BJ (cell line): Measurements from ENCODE around the gene ADAMTS18. TPM values are rescaled to one million over a fixed set of nuclear protein-coding genes. Genes with fewer than 3 reads are reported as not detected.

ENCODE experiments used
- CTCF ChIA-PET: fragments of 350-600 bp; formaldehyde crosslinking; extraction: SDS; loops from one replicate; lab custom pipeline; 2021; ENCODE audit warnings: antibody characterized with exemption, inconsistent platforms; lab: Yijun Ruan, JAX
- POLR2A ChIA-PET: fragments of 300-600 bp; sonication (Branson Sonifier 250); formaldehyde crosslinking; extraction: SDS; loops from one replicate; lab custom pipeline; 2021; ENCODE audit warnings: antibody characterized with exemption; lab: Charles Lee
- DNase-seq: peaks from one replicate; pipeline ENCODE4 v3.0.0-alpha.2; 2011; ENCODE audit warnings: low read depth
- H3K27me3 ChIP-seq: 2 replicates; pipeline ENCODE4 v1.6.0; 2011; ENCODE audit warnings: low read length; ENCODE audit not compliant: control insufficient read depth, insufficient read depth
- H3K36me3 ChIP-seq: 2 replicates; pipeline ENCODE4 v1.5.1; 2011; ENCODE audit warnings: low read length; ENCODE audit not compliant: control insufficient read depth, insufficient read depth
- H3K4me3 ChIP-seq: 2 replicates; pipeline ENCODE4 v1.5.1; 2011; ENCODE audit warnings: low read depth, mild to moderate bottlenecking, control low read depth, low read length
- CTCF ChIP-seq: IDR thresholded peaks from 2 replicates; pipeline ENCODE4 v1.5.1; 2011; ENCODE audit warnings: low read depth, mild to moderate bottlenecking, control low read depth, inconsistent platforms, low read length, moderate library complexity; ENCODE audit not compliant: insufficient read depth
- polyA minus RNA-seq: library from RNA; depleted of rRNA, polyadenylated mRNA; stranded (reverse); fragments of >200 nt; gene quantifications from 2 replicates; pipeline ENCODE4 v1.2.3, GENCODE V29; 2011; rRNA and poly(A)+ RNA removed
- polyA plus RNA-seq: library from polyadenylated mRNA; depleted of rRNA; stranded (reverse); fragments of >200 nt; gene quantifications from 2 replicates; pipeline ENCODE4 v1.2.3, GENCODE V29; 2011; rRNA removed

The ADAMTS18 gene
- polyA plus RNA-seq (not detected in 2 replicates), polyA minus RNA-seq (not detected in 2 replicates)

- DNase-seq, result no peak
- H3K4me3 ChIP-seq, result no peak within 1 kb of the TSS
- CTCF ChIA-PET, result interaction anchor here (1.8 kb wide), 1 partner anchor 10 kb away, joined by 3 read pairs; no protein-coding TSS in a partner anchor
- no peak for TF ChIP-seq CTCF
- POLR2A ChIA-PET, result no interaction called here
- H3K36me3 ChIP-seq, result no peaks in the 10 kb centered on the region
- H3K27me3 ChIP-seq, result peaks cover 11% of the 10 kb centered on the region
These were observed at the start of gene ADAMTS18 for GRCh38 chr16:77434530-77435271. TSS of gene ADAMTS18 (minus strand) at chr16:77435034. CDS start at chr16:77434695, 339 bp downstream.

GRCh38 chr16:77480681-77481315 is 46.0 kb upstream of the ADAMTS18 start:
- no peak for TF ChIP-seq CTCF
- no peaks in the 10 kb centered on the region for H3K27me3 ChIP-seq
- no peak for DNase-seq
- H3K4me3 ChIP-seq, result no peak overlapping the region
- ChIA-PET CTCF (no interaction called here), POLR2A (interaction anchor here (0.6 kb wide), 1 partner anchor 97 kb away, joined by 3 read pairs; no protein-coding TSS in a partner anchor)
- H3K36me3 ChIP-seq, result no peaks in the 10 kb centered on the region

- CTCF ChIA-PET, result no interaction called here
- TF ChIP-seq CTCF, result no peak
- no peak for DNase-seq
- H3K4me3 ChIP-seq, result no peak overlapping the region
- H3K36me3 ChIP-seq, result no peaks in the 10 kb centered on the region
- no peaks in the 10 kb centered on the region for H3K27me3 ChIP-seq
- POLR2A ChIA-PET, result no interaction called here
These were observed 37.4 kb upstream of the ADAMTS18 start for GRCh38 chr16:77472262-77472661.

- ChIA-PET CTCF (no interaction called here), POLR2A (no interaction called here)
- no peak for TF ChIP-seq CTCF
- Histone ChIP-seq H3K36me3 (no peaks in the 10 kb centered on the region), H3K4me3 (no peak overlapping the region), H3K27me3 (no peaks in the 10 kb centered on the region)
- DNase-seq, result no peak
These were observed 36.0 kb upstream of the ADAMTS18 start for GRCh38 chr16:77470851-77471250.

- no peak for TF ChIP-seq CTCF
- Histone ChIP-seq H3K4me3 (no peak overlapping the region), H3K36me3 (no peaks in the 10 kb centered on the region), H3K27me3 (no peaks in the 10 kb centered on the region)
- no peak for DNase-seq
- POLR2A ChIA-PET, result no interaction called here
- CTCF ChIA-PET, result no interaction called here
These were observed 34.8 kb upstream of the ADAMTS18 start for GRCh38 chr16:77469634-77470033.
